SU-DHL-6 (cell line): ENCODE results near the gene ARHGAP45.

Source experiments
- EZH2phosphoT487 ChIP-seq: fragments of 200-600 bp; sonication (generic), shearing (Covaris generic); conservative IDR thresholded peaks from 2 replicates; pipeline ENCODE4 v1.6.1; 2018; ENCODE audit warnings: mild to moderate bottlenecking, antibody characterized with exemption, low read length, moderate library complexity, mixed read lengths
- TF ChIP-seq, protein P1 (sequence below): fragments of 200-600 bp; sonication (generic); IDR thresholded peaks from one replicate; pipeline ENCODE4 v1.5.1; 2017; ENCODE audit warnings: antibody characterized with exemption, mild to moderate bottlenecking, low read length, moderate library complexity; ENCODE audit not compliant: insufficient read depth, poor library complexity, severe bottlenecking

DNA sequence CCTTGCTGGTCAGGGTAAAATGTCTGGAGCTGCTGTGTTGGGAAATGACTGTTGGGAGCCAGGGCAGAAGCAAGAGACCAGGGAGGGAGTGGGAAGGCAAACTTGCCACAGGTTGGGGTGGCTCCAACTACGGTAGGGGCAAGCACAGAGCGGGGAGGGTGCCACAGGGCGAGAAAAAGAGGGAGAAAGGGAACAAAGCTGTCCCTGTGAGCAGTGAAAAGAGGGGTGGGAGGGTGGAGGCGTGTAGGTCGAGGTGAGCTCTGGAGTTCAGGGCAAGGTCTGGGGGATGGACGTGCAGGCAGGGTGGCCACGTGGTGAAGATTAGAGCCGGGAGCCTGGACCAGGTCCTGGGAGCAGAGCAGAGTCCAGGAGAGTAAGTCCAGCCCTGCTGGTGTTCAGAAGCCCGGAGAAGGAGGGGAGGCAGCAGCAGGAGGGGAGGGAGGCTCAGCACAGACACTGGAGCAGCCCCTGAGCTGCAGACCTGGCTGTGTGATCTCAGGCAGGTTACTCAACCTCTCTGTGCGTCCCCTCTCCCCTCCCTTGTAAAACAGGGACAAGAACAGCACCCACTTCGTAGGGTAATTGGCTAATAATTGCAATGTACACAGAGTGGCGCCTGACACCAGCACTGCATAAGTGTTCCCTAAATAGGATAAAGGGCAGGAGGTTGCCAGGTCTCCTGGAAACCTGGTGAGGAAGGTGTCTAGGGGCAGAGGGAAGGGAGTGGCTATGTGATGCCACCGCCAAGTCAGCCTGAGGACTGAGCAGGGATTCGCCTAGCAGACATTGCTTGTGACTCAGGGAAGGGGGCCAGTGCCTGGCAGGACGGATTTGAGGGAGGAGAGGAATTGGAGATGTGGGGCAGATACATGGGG lies 31.4 kb downstream of the ARHGAP45 start:
- TF ChIP-seq, protein P1, sequence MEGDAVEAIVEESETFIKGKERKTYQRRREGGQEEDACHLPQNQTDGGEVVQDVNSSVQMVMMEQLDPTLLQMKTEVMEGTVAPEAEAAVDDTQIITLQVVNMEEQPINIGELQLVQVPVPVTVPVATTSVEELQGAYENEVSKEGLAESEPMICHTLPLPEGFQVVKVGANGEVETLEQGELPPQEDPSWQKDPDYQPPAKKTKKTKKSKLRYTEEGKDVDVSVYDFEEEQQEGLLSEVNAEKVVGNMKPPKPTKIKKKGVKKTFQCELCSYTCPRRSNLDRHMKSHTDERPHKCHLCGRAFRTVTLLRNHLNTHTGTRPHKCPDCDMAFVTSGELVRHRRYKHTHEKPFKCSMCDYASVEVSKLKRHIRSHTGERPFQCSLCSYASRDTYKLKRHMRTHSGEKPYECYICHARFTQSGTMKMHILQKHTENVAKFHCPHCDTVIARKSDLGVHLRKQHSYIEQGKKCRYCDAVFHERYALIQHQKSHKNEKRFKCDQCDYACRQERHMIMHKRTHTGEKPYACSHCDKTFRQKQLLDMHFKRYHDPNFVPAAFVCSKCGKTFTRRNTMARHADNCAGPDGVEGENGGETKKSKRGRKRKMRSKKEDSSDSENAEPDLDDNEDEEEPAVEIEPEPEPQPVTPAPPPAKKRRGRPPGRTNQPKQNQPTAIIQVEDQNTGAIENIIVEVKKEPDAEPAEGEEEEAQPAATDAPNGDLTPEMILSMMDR, result no peak
- TF ChIP-seq EZH2phosphoT487, result no peak
